Liver (tissue), 9 donors: ENCODE data around the gene RELA. TPM values are rescaled to one million over a fixed set of nuclear protein-coding genes. Genes with fewer than 3 reads are reported as not detected.

Experiments
- DNase-seq: peaks from one replicate; pipeline ENCODE4 v3.0.0-alpha.2; 2017; ENCODE audit warnings: low spot score
- H3K27ac ChIP-seq, 2 donors: one replicate each; pipeline ENCODE4 v1.7.0; 2013; ENCODE audit warnings: inconsistent platforms in 2 of 2, low read length in 2 of 2, control low read depth in 1 of 2, low read depth in 1 of 2, mild to moderate bottlenecking in 1 of 2
- H3K27me3 ChIP-seq, 4 donors: one replicate each; pipeline versions ENCODE4 v1.6.1 to v1.7.0; 2013; ENCODE audit warnings: low read length in 3 of 4, inconsistent platforms in 1 of 4, mild to moderate bottlenecking in 1 of 4, moderate library complexity in 1 of 4; ENCODE audit not compliant: control insufficient read depth in 4 of 4, insufficient read depth in 4 of 4
- H3K36me3 ChIP-seq, 4 donors: one replicate each; pipeline versions ENCODE4 v1.6.1 to v1.7.0; 2013; ENCODE audit warnings: low read length in 3 of 4, mild to moderate bottlenecking in 3 of 4, low read depth in 1 of 4, moderate library complexity in 1 of 4; ENCODE audit not compliant: control insufficient read depth in 4 of 4, insufficient read depth in 3 of 4
- H3K4me1 ChIP-seq, 4 donors: one replicate each; pipeline versions ENCODE4 v1.6.1 to v1.7.0; 2013; ENCODE audit warnings: low read length in 3 of 4, mild to moderate bottlenecking in 3 of 4, moderate library complexity in 1 of 4; ENCODE audit not compliant: control insufficient read depth in 4 of 4, insufficient read depth in 4 of 4
- H3K4me3 ChIP-seq, 3 donors: one replicate each; pipeline versions ENCODE4 v1.6.1 to v1.7.0; 2013; ENCODE audit warnings: low read length in 3 of 3, control low read depth in 1 of 3, low read depth in 1 of 3, mild to moderate bottlenecking in 1 of 3
- H3K9ac ChIP-seq, 2 donors: one replicate each; pipeline ENCODE4 v1.7.0; 2013; ENCODE audit warnings: low read length in 2 of 2, mild to moderate bottlenecking in 2 of 2, moderate library complexity in 2 of 2, control low read depth in 1 of 2, low read depth in 1 of 2
- H3K9me3 ChIP-seq, 4 donors: one replicate each; pipeline versions ENCODE4 v1.6.1 to v1.7.0; 2013; ENCODE audit warnings: low read length in 3 of 4; ENCODE audit not compliant: control insufficient read depth in 4 of 4
- CTCF ChIP-seq: fragments of 150-350 bp; IDR thresholded peaks from 2 replicates; pipeline ENCODE4 v1.5.1; 2017; ENCODE audit warnings: improper control_type of control experiment, low read depth, low read length; ENCODE audit not compliant: missing input control
- EGR1 ChIP-seq, 2 donors: IDR thresholded peaks; 2 replicates each; pipeline ENCODE4 v1.6.1; 2016 to 2018; ENCODE audit warnings: antibody characterized with exemption in 2 of 2, low read depth in 2 of 2
- FOXA1 ChIP-seq: IDR thresholded peaks from 2 replicates; pipeline ENCODE4 v1.6.1; 2016; ENCODE audit warnings: antibody characterized with exemption
- FOXA2 ChIP-seq: IDR thresholded peaks from 2 replicates; pipeline ENCODE4 v1.6.1; 2016; ENCODE audit warnings: antibody characterized with exemption
- GABPA ChIP-seq, 2 donors: IDR thresholded peaks in 1 of 2; conservative IDR thresholded peaks in 1 of 2; 2 replicates each; pipeline ENCODE4 v1.6.1; 2016; ENCODE audit warnings: antibody characterized with exemption in 2 of 2, mild to moderate bottlenecking in 1 of 2, moderate library complexity in 1 of 2
- HNF4A ChIP-seq, 2 donors: conservative IDR thresholded peaks; 2 replicates each; pipeline ENCODE4 v1.6.1; 2016; ENCODE audit warnings: antibody characterized with exemption in 2 of 2, mild to moderate bottlenecking in 2 of 2
- HNF4G ChIP-seq: IDR thresholded peaks from 2 replicates; pipeline ENCODE4 v1.6.1; 2016; ENCODE audit warnings: antibody characterized with exemption
- JUND ChIP-seq, 2 donors: IDR thresholded peaks; 2 replicates each; pipeline ENCODE4 v1.6.1; 2016; ENCODE audit warnings: antibody characterized with exemption in 2 of 2
- NR2F2 ChIP-seq: IDR thresholded peaks from 2 replicates; pipeline ENCODE4 v1.6.1; 2016; ENCODE audit warnings: antibody characterized with exemption
- RAD21 ChIP-seq, 2 donors: IDR thresholded peaks; 2 replicates each; pipeline ENCODE4 v1.6.1; 2016; ENCODE audit warnings: antibody characterized with exemption in 2 of 2, mild to moderate bottlenecking in 2 of 2
- RXRA ChIP-seq, 2 donors: IDR thresholded peaks; 2 replicates each; pipeline ENCODE4 v1.6.1; 2017 to 2018; ENCODE audit warnings: antibody characterized with exemption in 2 of 2, mild to moderate bottlenecking in 1 of 2
- SP1 ChIP-seq: IDR thresholded peaks from 2 replicates; pipeline ENCODE4 v1.6.1; 2018; ENCODE audit warnings: antibody characterized with exemption, mild to moderate bottlenecking
- TAF1 ChIP-seq: conservative IDR thresholded peaks from 2 replicates; pipeline ENCODE4 v1.6.1; 2016; ENCODE audit warnings: antibody characterized with exemption, mild to moderate bottlenecking
- YY1 ChIP-seq: IDR thresholded peaks from 2 replicates; pipeline ENCODE4 v1.6.1; 2016; ENCODE audit warnings: antibody characterized with exemption, mild to moderate bottlenecking
- ZBTB33 ChIP-seq: IDR thresholded peaks from 2 replicates; pipeline ENCODE4 v1.6.1; 2016; ENCODE audit warnings: antibody characterized with exemption
- WGBS: extraction: QIAGEN DNeasy Blood & Tissue Kit; methylation state at CpG from one replicate; pipeline ENCODE4 v1.1.7; 2013; 5-methylcytosine and 5-hydroxymethylcytosine counted together
- polyA plus RNA-seq, 2 donors: library from polyadenylated mRNA; stranded (reverse) in 1 of 2; unstranded in 1 of 2; fragments of 200-250 nt in 1 of 2; fragments of >200 nt in 1 of 2; fragmentation: Nextera tagmentation in 1 of 2; extraction: Ambion mirVana in 1 of 2; gene quantifications; one replicate each; pipeline versions ENCODE4 v1.2.1 to v1.2.3, GENCODE V29; 2013 to 2015
- total RNA-seq, 2 donors: library from RNA; depleted of rRNA; stranded (reverse); fragments of >200 nt; gene quantifications; one replicate each; pipeline ENCODE4 v1.2.3, GENCODE V29; 2014
- TF ChIP-seq, protein P1 (sequence below): IDR thresholded peaks from 2 replicates; pipeline ENCODE4 v1.6.1; 2016; ENCODE audit warnings: antibody characterized with exemption
- TF ChIP-seq, protein P2 (sequence below): IDR thresholded peaks from 2 replicates; pipeline ENCODE4 v1.6.1; 2016; ENCODE audit warnings: antibody characterized with exemption, mild to moderate bottlenecking
- TF ChIP-seq, protein P3 (sequence below): IDR thresholded peaks from 2 replicates; pipeline ENCODE4 v1.6.1; 2016; ENCODE audit warnings: antibody characterized with exemption
- donor health status: healthy.
- donor health status: healthy.
- donor health status: healthy.
- donor health status: healthy.
- donor health status: healthy.

Gene RELA
- total and polyA plus RNA-seq, 4 donors: 11.1 to 30.7 (median 22.0) TPM

GRCh38 chr11:65651589-65652510, 10.9 kb downstream of the RELA start:
- Histone ChIP-seq H3K9ac (peak overlapping the region in 1 of 2 donors; percentile 26), H3K4me1 (peaks cover 28 to 66% (median 47%) of the 10 kb centered on the region in 4 donors), H3K9me3 (no peaks in the 10 kb centered on the region), H3K27ac (peak overlapping the region; percentile 98), H3K4me3 (peak overlapping the region in 2 of 3 donors; percentile 51 to 60), H3K36me3 (peaks cover 7 to 29% (median 18%) of the 10 kb centered on the region in 4 donors), H3K27me3 (no peaks in the 10 kb centered on the region)
- TF ChIP-seq RXRA (IDR thresholded peaks at IDR 0.05) (peak in 1 of 2 donors; percentile 14), NR2F2 (peak; percentile 78)
- TF ChIP-seq, protein P1, sequence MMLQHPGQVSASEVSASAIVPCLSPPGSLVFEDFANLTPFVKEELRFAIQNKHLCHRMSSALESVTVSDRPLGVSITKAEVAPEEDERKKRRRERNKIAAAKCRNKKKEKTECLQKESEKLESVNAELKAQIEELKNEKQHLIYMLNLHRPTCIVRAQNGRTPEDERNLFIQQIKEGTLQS: no peak
- DNase-seq: peak; percentile 76
- 22% methylated on average over 28 of the region's 28 CpGs for WGBS

DNA sequence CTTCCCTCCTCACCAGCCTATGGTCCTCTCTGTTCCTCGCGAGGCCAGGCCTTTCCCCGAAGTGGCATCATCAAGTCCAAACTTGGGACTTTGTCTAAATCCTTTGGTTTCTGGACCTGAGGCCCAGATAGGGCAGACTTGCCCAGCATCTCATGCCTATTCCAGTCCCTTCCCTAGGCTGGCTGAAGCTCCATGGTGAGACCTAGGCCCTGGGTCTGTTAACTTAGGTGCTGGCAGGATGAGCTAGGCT, 11.5 kb downstream of the RELA start:
- DNase-seq: no peak
- H3K36me3 ChIP-seq: peaks cover 6 to 26% (median 16%) of the 10 kb centered on the region in 4 donors
- H3K4me1 ChIP-seq: peaks cover 33 to 66% (median 47%) of the 10 kb centered on the region in 4 donors
- no peak for TF ChIP-seq FOXA1
- no peak for TF ChIP-seq RAD21 (IDR thresholded peaks at IDR 0.05)
- TF ChIP-seq HNF4G: no peak
- no peak for TF ChIP-seq JUND (IDR thresholded peaks at IDR 0.05)
- TF ChIP-seq YY1: no peak
- no peak for TF ChIP-seq FOXA2
- TF ChIP-seq ZBTB33: no peak
- TF ChIP-seq, protein P1: no peak
- no peak for TF ChIP-seq GABPA (IDR thresholded peaks at IDR 0.05 in 1 of 2, conservative IDR thresholded peaks at IDR 0.05 in 1 of 2)
- TF ChIP-seq SP1: no peak
- TF ChIP-seq EGR1 (IDR thresholded peaks at IDR 0.05; ENCODE audit: low read depth in 2 of 2): no peak
- TF ChIP-seq NR2F2: no peak
- no peak for TF ChIP-seq CTCF
- TF ChIP-seq RXRA (IDR thresholded peaks at IDR 0.05): no peak
- TF ChIP-seq HNF4A (conservative IDR thresholded peaks at IDR 0.05): no peak
- TF ChIP-seq, protein P2, sequence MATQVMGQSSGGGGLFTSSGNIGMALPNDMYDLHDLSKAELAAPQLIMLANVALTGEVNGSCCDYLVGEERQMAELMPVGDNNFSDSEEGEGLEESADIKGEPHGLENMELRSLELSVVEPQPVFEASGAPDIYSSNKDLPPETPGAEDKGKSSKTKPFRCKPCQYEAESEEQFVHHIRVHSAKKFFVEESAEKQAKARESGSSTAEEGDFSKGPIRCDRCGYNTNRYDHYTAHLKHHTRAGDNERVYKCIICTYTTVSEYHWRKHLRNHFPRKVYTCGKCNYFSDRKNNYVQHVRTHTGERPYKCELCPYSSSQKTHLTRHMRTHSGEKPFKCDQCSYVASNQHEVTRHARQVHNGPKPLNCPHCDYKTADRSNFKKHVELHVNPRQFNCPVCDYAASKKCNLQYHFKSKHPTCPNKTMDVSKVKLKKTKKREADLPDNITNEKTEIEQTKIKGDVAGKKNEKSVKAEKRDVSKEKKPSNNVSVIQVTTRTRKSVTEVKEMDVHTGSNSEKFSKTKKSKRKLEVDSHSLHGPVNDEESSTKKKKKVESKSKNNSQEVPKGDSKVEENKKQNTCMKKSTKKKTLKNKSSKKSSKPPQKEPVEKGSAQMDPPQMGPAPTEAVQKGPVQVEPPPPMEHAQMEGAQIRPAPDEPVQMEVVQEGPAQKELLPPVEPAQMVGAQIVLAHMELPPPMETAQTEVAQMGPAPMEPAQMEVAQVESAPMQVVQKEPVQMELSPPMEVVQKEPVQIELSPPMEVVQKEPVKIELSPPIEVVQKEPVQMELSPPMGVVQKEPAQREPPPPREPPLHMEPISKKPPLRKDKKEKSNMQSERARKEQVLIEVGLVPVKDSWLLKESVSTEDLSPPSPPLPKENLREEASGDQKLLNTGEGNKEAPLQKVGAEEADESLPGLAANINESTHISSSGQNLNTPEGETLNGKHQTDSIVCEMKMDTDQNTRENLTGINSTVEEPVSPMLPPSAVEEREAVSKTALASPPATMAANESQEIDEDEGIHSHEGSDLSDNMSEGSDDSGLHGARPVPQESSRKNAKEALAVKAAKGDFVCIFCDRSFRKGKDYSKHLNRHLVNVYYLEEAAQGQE: no peak
- TF ChIP-seq, protein P3, sequence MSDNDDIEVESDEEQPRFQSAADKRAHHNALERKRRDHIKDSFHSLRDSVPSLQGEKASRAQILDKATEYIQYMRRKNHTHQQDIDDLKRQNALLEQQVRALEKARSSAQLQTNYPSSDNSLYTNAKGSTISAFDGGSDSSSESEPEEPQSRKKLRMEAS: no peak
- no peak for TF ChIP-seq TAF1
- no peak overlapping the region for H3K9ac ChIP-seq
- no peak overlapping the region for H3K4me3 ChIP-seq
- peak overlapping the region; percentile 20 to 98 for H3K27ac ChIP-seq
- H3K27me3 ChIP-seq: no peaks in the 10 kb centered on the region
- 92% methylated on average over 3 of the region's 3 CpGs for WGBS
- no peaks in the 10 kb centered on the region for H3K9me3 ChIP-seq
